H1 (cell line): ENCODE results near the gene ZSCAN4. TPM values are rescaled to one million over a fixed set of nuclear protein-coding genes. Genes with fewer than 3 reads are reported as not detected.

ENCODE experiments used
- CTCF ChIA-PET: fragments of 300-600 bp; sonication (Branson Sonifier 250); formaldehyde crosslinking; loops from one replicate; lab custom pipeline; 2021; ENCODE audit not compliant: partially characterized antibody; lab: Charles Lee
- POLR2A ChIA-PET: fragments of 300-600 bp; sonication (Branson Sonifier 250); formaldehyde crosslinking; loops from one replicate; lab custom pipeline; 2021; ENCODE audit warnings: inconsistent platforms; ENCODE audit not compliant: partially characterized antibody; lab: Charles Lee
- DNase-seq, 2 experiments: peaks; one replicate each; pipeline versions ENCODE4 v3.0.0 to v3.0.0-alpha.2; 2010 to 2022; ENCODE audit warnings: low spot score in 2 of 2, low read depth in 1 of 2, mixed read lengths in 1 of 2
- FAIRE-seq: peaks from 2 replicates; lab custom pipeline; 2011; peaks lifted over from hg19 to GRCh38; lab: Jason Lieb, UNC
- H2AFZ ChIP-seq: 2 replicates; pipeline ENCODE4 v1.8.1; 2012; ENCODE audit warnings: low read length, inconsistent platforms
- H2AK5ac ChIP-seq: 2 replicates; pipeline ENCODE4 v1.6.1; 2013; ENCODE audit warnings: low read depth, low read length
- H2BK120ac ChIP-seq: replicated peaks from 2 replicates; pipeline ENCODE3; 2013; ENCODE audit warnings: low read depth, low read length, inconsistent platforms
- H2BK12ac ChIP-seq: 2 replicates; pipeline ENCODE4 v1.6.1; 2013; ENCODE audit warnings: low read depth, low read length
- H2BK15ac ChIP-seq: 2 replicates; pipeline ENCODE4 v1.6.1; 2013; ENCODE audit warnings: low read length
- H2BK20ac ChIP-seq: 2 replicates; pipeline ENCODE4 v1.6.1; 2013; ENCODE audit warnings: low read length
- H2BK5ac ChIP-seq: 2 replicates; pipeline ENCODE4 v1.6.1; 2013; ENCODE audit warnings: low read depth, low read length
- H3K14ac ChIP-seq: 2 replicates; pipeline ENCODE4 v1.6.1; 2013; ENCODE audit warnings: inconsistent platforms; ENCODE audit not compliant: insufficient read length
- H3K18ac ChIP-seq: 2 replicates; pipeline ENCODE4 v1.6.1; 2013; ENCODE audit warnings: low read length; ENCODE audit errors: extremely low read depth
- H3K23ac ChIP-seq: 2 replicates; pipeline ENCODE4 v1.6.1; 2013; ENCODE audit warnings: inconsistent platforms; ENCODE audit not compliant: insufficient read length
- H3K23me2 ChIP-seq: 2 replicates; pipeline ENCODE4 v1.6.1; 2013; ENCODE audit warnings: low read depth, low read length
- H3K27ac ChIP-seq: 2 replicates; pipeline ENCODE4 v1.6.1; 2011; ENCODE audit warnings: low read depth, low read length, inconsistent platforms
- H3K27me3 ChIP-seq, 4 experiments: replicated peaks in 1 of 4; 1 replicate in 1 of 4; 2 replicates in 3 of 4; pipeline versions ENCODE4 v1.6.1 to v1.8.1; 2011 to 2013; ENCODE audit warnings: low read length in 3 of 4, mild to moderate bottlenecking in 3 of 4, inconsistent platforms in 2 of 4, mixed read lengths in 2 of 4, moderate library complexity in 1 of 4; ENCODE audit not compliant: control insufficient read depth in 3 of 4, insufficient read depth in 3 of 4; ENCODE audit errors: extremely low read depth in 1 of 4
- H3K36me3 ChIP-seq, 4 experiments: 2 replicates each; pipeline versions ENCODE4 v1.6.1 to v1.8.1; 2011 to 2013; ENCODE audit warnings: mild to moderate bottlenecking in 4 of 4, low read length in 3 of 4, moderate library complexity in 2 of 4, control low read depth in 1 of 4, inconsistent platforms in 1 of 4; ENCODE audit not compliant: insufficient read depth in 4 of 4, control insufficient read depth in 2 of 4
- H3K4ac ChIP-seq: replicated peaks from 2 replicates; pipeline ENCODE3; 2013; ENCODE audit warnings: low read length, low read depth, mixed read lengths, inconsistent platforms; ENCODE audit not compliant: insufficient read length
- H3K4me1 ChIP-seq, 4 experiments: replicated peaks in 1 of 4; 1 replicate in 1 of 4; 2 replicates in 3 of 4; pipeline versions ENCODE4 v1.6.1 to v1.8.1; 2011 to 2013; ENCODE audit warnings: low read length in 3 of 4, inconsistent platforms in 2 of 4, mixed read lengths in 1 of 4; ENCODE audit not compliant: insufficient read depth in 4 of 4, control insufficient read depth in 3 of 4
- H3K4me2 ChIP-seq, 2 experiments: 2 replicates each; pipeline versions ENCODE4 v1.6.1 to v1.8.1; 2011 to 2013; ENCODE audit warnings: low read depth in 2 of 2, low read length in 2 of 2, control low read depth in 1 of 2, inconsistent platforms in 1 of 2, mild to moderate bottlenecking in 1 of 2; ENCODE audit not compliant: insufficient read depth in 1 of 2
- H3K4me3 ChIP-seq, 4 experiments: fragments of 200-600, 300-600 bp in 1 of 4; sonication (generic), shearing (Covaris generic), sonication (Bioruptor Twin) in 1 of 4; 2 replicates each; pipeline versions ENCODE4 v1.5.1 to v1.8.1; 2011 to 2016; ENCODE audit warnings: low read length in 4 of 4, low read depth in 3 of 4, control low read depth in 2 of 4, inconsistent platforms in 2 of 4, mild to moderate bottlenecking in 2 of 4, mixed read lengths in 1 of 4, moderate library complexity in 1 of 4; ENCODE audit not compliant: insufficient read depth in 2 of 4; ENCODE audit errors: extremely low read depth in 1 of 4
- H3K56ac ChIP-seq: replicated peaks from 2 replicates; pipeline ENCODE3; 2013; ENCODE audit warnings: low read depth, mild to moderate bottlenecking, mixed read lengths, low read length, inconsistent platforms; ENCODE audit not compliant: insufficient read length
- H3K79me1 ChIP-seq: 2 replicates; pipeline ENCODE4 v1.6.1; 2013; ENCODE audit warnings: low read depth, low read length, control low read depth
- H3K79me2 ChIP-seq, 2 experiments: 2 replicates each; pipeline versions ENCODE4 v1.6.1 to v1.8.1; 2012 to 2013; ENCODE audit warnings: low read length in 2 of 2, mild to moderate bottlenecking in 2 of 2, inconsistent platforms in 1 of 2; ENCODE audit not compliant: insufficient read depth in 2 of 2, control insufficient read depth in 1 of 2
- H3K9ac ChIP-seq, 4 experiments: replicated peaks in 1 of 4; 1 replicate in 1 of 4; 2 replicates in 3 of 4; pipeline versions ENCODE4 v1.6.1 to v1.8.1; 2011 to 2013; ENCODE audit warnings: low read depth in 3 of 4, low read length in 3 of 4, control low read depth in 2 of 4, mild to moderate bottlenecking in 2 of 4, moderate library complexity in 2 of 4, inconsistent platforms in 1 of 4; ENCODE audit errors: extremely low read depth in 1 of 4
- H3K9me3 ChIP-seq, 2 experiments: 2 replicates each; pipeline versions ENCODE4 v1.6.1 to v1.8.1; 2012 to 2013; ENCODE audit warnings: mild to moderate bottlenecking in 2 of 2, moderate library complexity in 2 of 2, control low read depth in 1 of 2, inconsistent platforms in 1 of 2, low read depth in 1 of 2, low read length in 1 of 2, mixed read lengths in 1 of 2; ENCODE audit not compliant: insufficient read depth in 2 of 2
- H4K20me1 ChIP-seq, 2 experiments: replicated peaks in 1 of 2; 2 replicates each; pipeline versions ENCODE3 to v1.8.1; 2011 to 2013; ENCODE audit warnings: inconsistent platforms in 2 of 2, low read length in 2 of 2, mild to moderate bottlenecking in 1 of 2; ENCODE audit not compliant: insufficient read depth in 2 of 2, control insufficient read depth in 1 of 2
- H4K5ac ChIP-seq: 2 replicates; pipeline ENCODE4 v1.6.1; 2013; ENCODE audit warnings: low read length, low read depth, mixed read lengths, inconsistent platforms; ENCODE audit not compliant: insufficient read length
- H4K8ac ChIP-seq: 2 replicates; pipeline ENCODE4 v1.8.0; 2013; ENCODE audit warnings: mild to moderate bottlenecking, moderate library complexity, low read length, inconsistent platforms; ENCODE audit not compliant: insufficient read depth; ENCODE audit errors: extremely low read depth
- H4K91ac ChIP-seq: replicated peaks from 2 replicates; pipeline ENCODE3; 2013; ENCODE audit warnings: low read length, mixed read lengths, inconsistent platforms; ENCODE audit not compliant: insufficient read length
- CBX5 ChIP-seq: fragments of 300-800, 300-1000 bp; sonication (generic); IDR thresholded peaks from 2 replicates; pipeline ENCODE4 v1.7.1; 2016; ENCODE audit warnings: antibody characterized with exemption, low read length, low read depth
- CHD1 ChIP-seq: IDR thresholded peaks from 2 replicates; pipeline ENCODE4 v1.6.1; 2012; ENCODE audit warnings: low read depth, low read length, improper control_type of control experiment
- GABPA ChIP-seq: IDR thresholded peaks from 2 replicates; pipeline ENCODE4 v1.6.1; 2011; ENCODE audit warnings: mild to moderate bottlenecking, low read length, moderate library complexity, borderline replicate concordance; ENCODE audit not compliant: insufficient read depth
- GTF2F1 ChIP-seq: IDR thresholded peaks from 2 replicates; pipeline ENCODE4 v1.6.1; 2012; ENCODE audit warnings: low read depth, low read length, improper control_type of control experiment, borderline replicate concordance
- HDAC6 ChIP-seq: IDR thresholded peaks from one replicate; pipeline ENCODE4 v1.7.1; 2012; ENCODE audit warnings: low read depth, mild to moderate bottlenecking, inconsistent platforms, low read length, moderate library complexity
- JUND ChIP-seq: IDR thresholded peaks from 2 replicates; pipeline ENCODE4 v1.6.1; 2011; ENCODE audit warnings: mild to moderate bottlenecking, improper control_type of control experiment, low read length
- MAFK ChIP-seq: IDR thresholded peaks from 2 replicates; pipeline ENCODE4 v1.6.1; 2012; ENCODE audit warnings: low read depth, mild to moderate bottlenecking, improper control_type of control experiment, low read length
- RAD21 ChIP-seq, 2 experiments: IDR thresholded peaks in 1 of 2; conservative IDR thresholded peaks in 1 of 2; 2 replicates each; pipeline ENCODE4 v1.6.1; 2011; ENCODE audit warnings: low read depth in 2 of 2, low read length in 2 of 2, improper control_type of control experiment in 1 of 2, inconsistent platforms in 1 of 2, mild to moderate bottlenecking in 1 of 2, moderate library complexity in 1 of 2
- RNF2 ChIP-seq: fragments of 200-900, 300-1000 bp; sonication (generic); IDR thresholded peaks from 2 replicates; pipeline ENCODE4 v1.7.1; 2016; ENCODE audit warnings: borderline replicate concordance, low read depth, mild to moderate bottlenecking, antibody characterized with exemption, low read length; ENCODE audit not compliant: poor library complexity, severe bottlenecking; ENCODE audit errors: missing control alignments
- SAP30 ChIP-seq: fragments of 300-600 bp; sonication (generic); IDR thresholded peaks from 2 replicates; pipeline ENCODE4 v1.7.1; 2012; ENCODE audit warnings: low read length, moderate library complexity, mild to moderate bottlenecking, inconsistent platforms; ENCODE audit not compliant: insufficient read depth, insufficient replicate concordance
- TAF7 ChIP-seq: optimal IDR thresholded peaks from 2 replicates; pipeline ENCODE3; 2011; ENCODE audit warnings: low read depth, mild to moderate bottlenecking, inconsistent platforms, low read length, moderate library complexity, borderline replicate concordance
- YY1 ChIP-seq: IDR thresholded peaks from 2 replicates; pipeline ENCODE4 v1.6.1; 2011; ENCODE audit warnings: low read depth, mild to moderate bottlenecking, low read length
- WGBS, 2 experiments: shearing (Covaris generic) in 1 of 2; methylation state at CpG; one replicate each; pipeline versions ENCODE4 v1.1.6 to v1.1.7; 2013 to 2015; ENCODE audit warnings: low lambda C conversion rate in 2 of 2, mixed read lengths in 2 of 2, inconsistent platforms in 1 of 2, low coverage in 1 of 2, missing lambda C conversion rate in 1 of 2; ENCODE audit not compliant: insufficient replicate concordance in 2 of 2, insufficient coverage in 1 of 2, insufficient read length in 1 of 2; ENCODE audit errors: extremely low coverage in 1 of 2, missing lambda C conversion rate in 1 of 2; 5-methylcytosine and 5-hydroxymethylcytosine counted together
- polyA plus RNA-seq, 7 experiments: library from polyadenylated mRNA; depleted of rRNA in 3 of 7; stranded (reverse) in 5 of 7; unstranded in 2 of 7; fragments of >200 nt in 5 of 7; fragments of 200-250 nt in 2 of 7; gene quantifications; 1 replicate in 5 of 7; 2 replicates in 1 of 7; 4 replicates in 1 of 7; pipeline versions ENCODE4 v1.2.1 to v1.2.3, GENCODE V29; 2011 to 2013; ENCODE audit warnings: missing spikeins in 2 of 7, mixed read lengths in 2 of 7
- total RNA-seq: library from RNA; stranded (reverse); fragmentation: NEBNext Ultra II Directional; extraction: Animal tissue kit (Norgen Biotek cat#: 25700); gene quantifications from 2 replicates; pipeline ENCODE4 v1.2.1, GENCODE V29; 2021

The ZSCAN4 gene
- total and polyA plus RNA-seq, 2 of the 8 experiments (the other 6 are each of a cell fraction or from before 2014, with no cell fraction given) = not detected

DNA sequence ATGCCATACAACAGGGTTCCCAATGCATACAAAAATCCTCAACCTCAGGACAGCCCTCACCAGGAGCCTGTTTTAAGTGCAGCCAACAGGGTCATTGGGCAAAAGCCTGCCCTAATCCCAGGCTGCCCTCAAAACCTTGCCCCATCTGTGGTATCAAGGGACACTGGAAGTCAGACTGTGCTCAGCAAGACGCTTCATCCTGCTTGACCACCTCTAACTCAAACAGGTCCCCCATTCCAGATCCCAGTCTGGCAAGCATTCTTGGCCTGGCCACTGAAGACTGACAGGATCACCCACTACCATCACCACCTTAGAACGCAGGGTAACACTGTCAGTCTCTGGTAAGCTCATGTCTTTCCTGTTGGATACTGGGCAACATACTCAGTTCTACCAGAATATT lies 15.0 kb upstream of the ZSCAN4 start:
- Histone ChIP-seq H4K91ac (no peak overlapping the region), H3K4me1 (peaks cover 0 to 2% (median 0%) of the 10 kb centered on the region in 4 experiments; a peak in 1 of 7 replicates), H3K36me3 (no peaks in the 10 kb centered on the region), H4K5ac (no peak overlapping the region), H2BK5ac (no peak overlapping the region), H3K4ac (no peak overlapping the region), H2BK12ac (no peak overlapping the region), H4K20me1 (no peaks in the 10 kb centered on the region), H2BK20ac (no peak overlapping the region), H3K56ac (no peak overlapping the region), H3K27ac (no peak overlapping the region), H3K4me2 (no peak overlapping the region), H3K23me2 (no peaks in the 10 kb centered on the region; the same call in 1 of the 2 replicates), H2BK120ac (no peak overlapping the region), H3K9me3 (no peaks in the 10 kb centered on the region), H3K14ac (no peak overlapping the region), H2BK15ac (no peak overlapping the region), H3K18ac (no peak overlapping the region), H2AFZ (no peak overlapping the region), H3K27me3 (peaks cover 0 to 2% (median 0%) of the 10 kb centered on the region in 4 experiments; a peak in 1 of 7 replicates), H3K23ac (no peak overlapping the region), H2AK5ac (no peak overlapping the region), H3K9ac (no peak overlapping the region), H3K79me2 (no peaks in the 10 kb centered on the region), H3K4me3 (no peak overlapping the region), H3K79me1 (no peaks in the 10 kb centered on the region), H4K8ac (no peak overlapping the region)
- FAIRE-seq = no peak
- 74% methylated on average over 2 of the region's 2 CpGs; no CpG with 5 or more reads in 1 of the 2 experiments for WGBS, 2 experiments
- peak in 1 of 2 experiments; percentile 3 for DNase-seq
- no peak for TF ChIP-seq SAP30
- no peak for TF ChIP-seq RAD21 (IDR thresholded peaks at IDR 0.05 in 1 of 2, conservative IDR thresholded peaks at IDR 0.05 in 1 of 2; ENCODE audit: low read depth in 2 of 2, low read length in 2 of 2)
- no peak for TF ChIP-seq JUND
- TF ChIP-seq MAFK = no peak
- TF ChIP-seq GABPA = no peak
- TF ChIP-seq CBX5 = no peak
- TF ChIP-seq GTF2F1 = no peak
- no peak for TF ChIP-seq RNF2
- TF ChIP-seq YY1 = no peak
- TF ChIP-seq TAF7 = no peak
- TF ChIP-seq HDAC6 = no peak
- TF ChIP-seq CHD1 = no peak
- POLR2A ChIA-PET = interaction anchor here (1.4 kb wide), 1 partner anchor 17 kb away, joined by 5 read pairs; no protein-coding TSS in a partner anchor
- CTCF ChIA-PET = no interaction called here
